GM10266 (cell line): ENCODE results near the gene ARHGEF39.

Experiments used
- DNase-seq: peaks from one replicate; pipeline ENCODE4 v3.0.0; 2012; ENCODE audit errors: extremely low spot score
- TF ChIP-seq, protein P1 (sequence below): IDR thresholded peaks from 2 replicates; pipeline ENCODE4 v1.5.1; 2012; ENCODE audit warnings: mild to moderate bottlenecking, low read depth; ENCODE audit not compliant: control insufficient read depth, insufficient read depth; ENCODE audit errors: missing control alignments

Gene ARHGEF39

DNA sequence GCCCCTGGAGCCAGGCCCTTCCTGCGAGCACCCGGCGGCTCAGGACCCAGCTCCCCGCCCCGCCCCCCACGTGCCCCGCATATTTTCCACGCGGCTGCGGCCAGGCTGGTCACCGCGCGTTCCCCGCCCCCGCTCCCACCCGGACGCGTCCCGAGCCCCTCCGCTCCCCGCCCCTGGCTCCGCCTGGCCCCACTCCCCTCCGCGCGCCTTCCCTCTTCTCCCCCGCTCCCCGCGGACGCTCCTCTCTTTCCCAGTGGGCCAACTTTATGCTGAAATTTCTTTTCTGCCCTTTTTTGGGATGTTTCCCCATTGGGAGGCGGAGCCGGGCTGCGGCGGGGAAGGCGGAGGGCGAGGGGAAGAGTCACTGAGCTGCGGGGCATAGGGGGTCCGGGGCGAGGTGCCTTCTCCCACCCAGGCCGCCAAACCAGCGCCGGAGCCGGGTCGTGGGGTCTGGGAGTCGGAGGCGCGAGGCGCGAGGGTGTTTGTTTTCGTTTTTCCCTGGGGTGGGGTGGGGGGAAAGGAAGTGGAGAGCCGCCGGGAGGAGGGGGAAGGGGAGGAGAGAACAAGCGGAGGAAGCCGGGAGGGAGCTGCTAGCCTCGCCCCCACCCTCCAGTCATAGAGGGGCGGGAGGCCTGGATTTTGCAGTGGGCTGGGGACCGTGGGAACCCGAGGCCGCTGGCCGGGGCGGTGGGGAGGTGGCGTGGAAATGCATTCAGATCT lies 25.8 kb upstream of the ARHGEF39 start:
- TF ChIP-seq, protein P1, sequence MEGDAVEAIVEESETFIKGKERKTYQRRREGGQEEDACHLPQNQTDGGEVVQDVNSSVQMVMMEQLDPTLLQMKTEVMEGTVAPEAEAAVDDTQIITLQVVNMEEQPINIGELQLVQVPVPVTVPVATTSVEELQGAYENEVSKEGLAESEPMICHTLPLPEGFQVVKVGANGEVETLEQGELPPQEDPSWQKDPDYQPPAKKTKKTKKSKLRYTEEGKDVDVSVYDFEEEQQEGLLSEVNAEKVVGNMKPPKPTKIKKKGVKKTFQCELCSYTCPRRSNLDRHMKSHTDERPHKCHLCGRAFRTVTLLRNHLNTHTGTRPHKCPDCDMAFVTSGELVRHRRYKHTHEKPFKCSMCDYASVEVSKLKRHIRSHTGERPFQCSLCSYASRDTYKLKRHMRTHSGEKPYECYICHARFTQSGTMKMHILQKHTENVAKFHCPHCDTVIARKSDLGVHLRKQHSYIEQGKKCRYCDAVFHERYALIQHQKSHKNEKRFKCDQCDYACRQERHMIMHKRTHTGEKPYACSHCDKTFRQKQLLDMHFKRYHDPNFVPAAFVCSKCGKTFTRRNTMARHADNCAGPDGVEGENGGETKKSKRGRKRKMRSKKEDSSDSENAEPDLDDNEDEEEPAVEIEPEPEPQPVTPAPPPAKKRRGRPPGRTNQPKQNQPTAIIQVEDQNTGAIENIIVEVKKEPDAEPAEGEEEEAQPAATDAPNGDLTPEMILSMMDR, result no peak
- DNase-seq, result peak; percentile 67

DNA sequence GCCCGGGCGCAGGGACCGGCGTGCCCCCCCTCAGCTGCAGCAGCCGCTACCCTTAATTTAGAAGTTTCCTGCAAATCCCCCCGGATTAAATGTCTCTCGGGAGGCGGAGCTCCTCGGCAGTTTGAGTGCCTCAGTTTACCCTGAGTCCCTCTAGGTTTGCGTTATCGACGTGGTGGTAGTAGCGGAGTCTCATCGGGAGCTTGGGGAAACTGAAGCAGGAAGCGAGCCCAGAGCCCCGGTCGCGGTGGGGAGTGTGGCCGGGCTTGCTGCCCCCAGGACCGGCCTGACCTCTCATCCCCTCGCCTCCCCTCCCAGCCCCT lies 25.3 kb upstream of the ARHGEF39 start:
- TF ChIP-seq, protein P1, result no peak

DNA sequence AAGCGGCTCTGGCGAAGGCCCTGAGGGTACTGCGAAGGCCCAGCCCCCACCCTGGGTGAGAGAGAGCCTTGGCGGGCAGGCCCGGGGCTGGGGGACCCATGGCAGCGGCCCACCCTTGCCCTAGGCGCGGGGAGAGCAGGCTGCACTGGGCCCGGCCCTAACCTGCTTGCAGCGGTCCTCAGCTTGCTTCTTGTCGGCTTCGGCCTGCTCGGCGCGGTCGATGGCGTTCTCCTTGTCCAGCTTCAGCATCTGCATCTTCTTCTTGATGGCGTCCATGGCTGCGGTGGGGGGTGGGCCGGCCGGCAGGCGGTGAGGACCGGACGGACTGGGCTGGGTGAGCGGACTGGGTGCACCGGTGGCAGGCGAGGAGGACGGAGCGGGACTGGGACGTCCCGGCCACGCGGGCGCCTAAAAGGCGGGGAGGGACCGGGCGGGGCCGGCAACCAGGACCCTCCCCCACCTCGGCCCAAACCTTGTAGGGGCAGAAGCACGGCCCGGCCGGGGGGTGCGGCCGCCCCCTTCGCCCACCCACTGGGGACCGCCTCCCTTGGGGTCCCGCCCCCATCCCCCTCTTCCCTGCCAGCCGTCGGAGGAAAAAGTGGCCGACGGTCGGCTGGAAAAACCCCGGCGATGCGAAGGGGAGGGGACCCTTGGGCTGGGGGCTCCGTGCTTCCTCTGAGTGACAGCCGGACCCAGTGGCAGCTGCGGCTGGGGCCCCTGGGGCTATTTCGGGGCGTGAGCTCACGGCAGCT lies 24.7 kb upstream of the ARHGEF39 start, which contains the start of gene TPM2:
TPM2 (minus strand) TSS at position 384 of the 752 bp plus-strand sequence; CDS start at position 276, 108 bp downstream.
- DNase-seq, result peak; percentile 69
- TF ChIP-seq, protein P1, result no peak

More for the DNA sequence above, 25.3 kb upstream of the ARHGEF39 start:
- no peak for DNase-seq

DNA sequence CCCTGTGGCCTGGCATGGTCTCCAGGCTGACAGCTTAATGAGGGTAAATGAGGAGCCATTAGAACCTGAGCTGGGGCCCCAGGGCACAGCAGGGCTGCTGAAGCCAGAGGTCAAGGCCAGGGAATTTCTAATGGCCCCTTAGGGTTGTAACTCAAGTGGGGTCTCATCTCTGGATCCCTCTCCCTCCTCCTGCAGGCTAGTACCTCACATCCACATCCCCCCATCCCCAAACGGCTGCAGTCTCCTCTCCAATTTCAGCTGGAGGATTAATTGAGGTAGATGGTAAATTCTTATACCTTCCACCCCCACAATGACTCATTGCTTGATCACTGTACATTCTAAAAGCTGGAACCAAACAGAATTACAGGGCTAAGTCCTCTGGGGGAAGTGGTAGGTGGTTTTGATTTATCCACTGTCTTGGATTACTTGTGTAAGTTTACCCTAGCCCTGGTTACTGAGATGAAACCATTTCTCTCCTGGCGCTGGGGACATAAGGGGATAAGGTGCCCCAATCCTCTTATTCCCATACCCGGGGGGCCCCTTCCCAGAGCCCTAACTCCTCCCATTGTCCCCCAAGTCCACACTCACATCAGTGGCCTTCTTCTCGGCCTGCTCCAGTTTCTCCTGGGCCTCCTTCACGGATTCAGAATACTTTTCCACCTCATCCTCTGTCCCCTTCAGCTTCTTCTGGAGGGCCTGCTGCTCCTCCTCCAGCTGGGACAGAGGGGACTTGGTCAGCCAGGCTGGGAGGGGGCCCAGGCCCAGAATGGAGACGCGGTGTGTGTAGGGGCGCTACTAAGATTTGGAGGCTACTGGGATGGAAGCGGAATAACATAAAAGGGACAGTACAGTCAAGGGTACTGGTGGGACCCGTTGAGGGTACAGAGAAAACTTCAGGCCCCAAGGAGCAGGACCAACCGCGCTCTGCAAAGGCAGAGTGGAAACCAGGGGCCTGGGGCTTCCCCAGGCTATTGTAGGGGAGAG lies 23.9 kb upstream of the ARHGEF39 start:
- TF ChIP-seq, protein P1, result no peak
- no peak for DNase-seq

DNA sequence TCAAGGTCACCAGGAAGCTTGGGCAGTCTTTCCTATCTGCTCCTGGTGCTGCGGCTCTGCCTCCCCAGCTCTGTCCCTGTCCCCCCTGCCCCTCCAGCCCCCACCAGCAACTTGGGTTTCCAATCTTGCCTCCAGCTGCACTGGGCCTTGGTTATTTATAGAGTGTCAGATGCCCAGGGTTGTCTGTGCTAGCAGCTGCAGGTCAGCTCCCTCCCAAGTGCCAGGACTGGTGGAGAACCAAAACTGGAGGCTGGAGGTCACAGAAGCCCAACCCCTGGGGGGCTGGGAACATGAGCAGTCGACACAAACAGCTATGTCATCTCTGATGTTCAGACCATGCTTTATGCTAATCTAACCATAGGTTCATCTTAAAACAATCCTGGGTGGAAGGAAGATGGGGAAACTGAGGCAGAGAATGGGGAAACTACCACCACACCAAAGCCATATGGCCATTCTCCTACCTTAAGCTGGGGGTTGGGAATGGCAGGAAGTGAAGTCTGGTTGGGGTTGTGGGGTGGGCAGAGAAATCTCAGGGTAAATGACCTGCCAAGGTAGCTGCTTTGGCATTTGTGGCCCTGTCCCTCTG lies 23.1 kb upstream of the ARHGEF39 start:
- TF ChIP-seq, protein P1, result no peak
- no peak for DNase-seq

DNA sequence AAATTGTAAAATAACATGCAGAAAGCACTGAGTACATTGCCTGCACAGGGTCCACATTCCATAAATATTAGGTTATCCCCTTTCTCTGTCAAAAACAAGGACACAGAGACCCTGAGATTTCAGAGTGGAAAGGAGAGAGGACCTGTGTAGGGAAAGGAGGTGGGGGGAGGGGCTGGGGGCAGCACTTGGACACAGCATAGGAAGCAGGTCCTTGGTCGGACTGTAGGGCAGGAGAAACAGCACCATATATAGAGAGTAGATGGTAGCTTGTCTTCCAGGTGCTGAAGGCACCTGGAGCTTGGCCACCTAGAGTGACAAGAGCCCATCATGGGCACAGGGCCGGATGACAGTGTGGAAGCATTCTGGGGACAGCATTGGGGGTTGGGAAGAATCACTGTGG lies 22.3 kb upstream of the ARHGEF39 start:
- DNase-seq, result no peak
- TF ChIP-seq, protein P1, result no peak
